HEK293T (cell line): ENCODE results near the gene GABRB1.
"Not testable (repeated sequence)": the region's sequence is repeated elsewhere in the genome, so short reads cannot be mapped to it uniquely, and the experiment has no call there.

Experiments
- CTCF ChIA-PET: fragments of 350-600 bp; formaldehyde crosslinking; extraction: SDS; loops from one replicate; lab custom pipeline; 2021; ENCODE audit warnings: antibody characterized with exemption, inconsistent platforms; lab: Yijun Ruan, JAX
- POLR2A ChIA-PET: fragments of 350-600 bp; formaldehyde crosslinking; extraction: SDS; loops from one replicate; lab custom pipeline; 2020; ENCODE audit warnings: antibody characterized with exemption, inconsistent platforms; lab: Yijun Ruan, JAX
- DNase-seq: peaks from one replicate; pipeline ENCODE4 v3.0.0; 2012; ENCODE audit warnings: mixed read lengths; ENCODE audit errors: extremely low spot score
- ARNT ChIP-seq: fragments of 450-650 bp; IDR thresholded peaks from 2 replicates; pipeline ENCODE4 v1.6.1; 2017; ENCODE audit warnings: mild to moderate bottlenecking
- BHLHE40 ChIP-seq: fragments of 450-650 bp; IDR thresholded peaks from 2 replicates; pipeline ENCODE4 v1.6.1; 2016; ENCODE audit warnings: mild to moderate bottlenecking, moderate library complexity, borderline replicate concordance
- CTBP1 ChIP-seq: fragments of 450-650 bp; IDR thresholded peaks from 2 replicates; pipeline ENCODE4 v1.6.1; 2016; ENCODE audit warnings: borderline replicate concordance
- FOXA1 ChIP-seq: fragments of 450-650 bp; IDR thresholded peaks from 2 replicates; pipeline ENCODE4 v1.6.1; 2016; ENCODE audit warnings: mild to moderate bottlenecking
- FOXK2 ChIP-seq: fragments of 450-650 bp; IDR thresholded peaks from 2 replicates; pipeline ENCODE4 v1.6.1; 2016; ENCODE audit warnings: mild to moderate bottlenecking
- FOXM1 ChIP-seq: fragments of 450-650 bp; IDR thresholded peaks from 2 replicates; pipeline ENCODE4 v1.6.1; 2017; ENCODE audit warnings: mild to moderate bottlenecking, borderline replicate concordance
- HDGF ChIP-seq: fragments of 450-650 bp; IDR thresholded peaks from 2 replicates; pipeline ENCODE4 v1.6.1; 2017; ENCODE audit warnings: antibody characterized with exemption, borderline replicate concordance
- L3MBTL2 ChIP-seq: fragments of 450-650 bp; conservative IDR thresholded peaks from 2 replicates; pipeline ENCODE4 v1.6.1; 2016; ENCODE audit warnings: mild to moderate bottlenecking
- LEF1 ChIP-seq: fragments of 450-650 bp; IDR thresholded peaks from 2 replicates; pipeline ENCODE4 v1.6.1; 2017; ENCODE audit warnings: mild to moderate bottlenecking, borderline replicate concordance
- NFRKB ChIP-seq: fragments of 450-650 bp; IDR thresholded peaks from 2 replicates; pipeline ENCODE4 v1.6.1; 2016; ENCODE audit warnings: mild to moderate bottlenecking, moderate library complexity
- PKNOX1 ChIP-seq: fragments of 450-650 bp; IDR thresholded peaks from 2 replicates; pipeline ENCODE4 v1.6.1; 2016
- SP1 ChIP-seq: fragments of 450-650 bp; IDR thresholded peaks from 2 replicates; pipeline ENCODE4 v1.6.1; 2017
- SUZ12 ChIP-seq: fragments of 450-650 bp; IDR thresholded peaks from 2 replicates; pipeline ENCODE4 v1.6.1; 2016; ENCODE audit warnings: mild to moderate bottlenecking
- TARDBP ChIP-seq: fragments of 450-650 bp; IDR thresholded peaks from 2 replicates; pipeline ENCODE4 v1.6.1; 2016
- ZNF384 ChIP-seq: fragments of 450-650 bp; IDR thresholded peaks from 2 replicates; pipeline ENCODE4 v1.6.1; 2016

The GABRB1 gene

GRCh38 chr4:47373174-47373573 is 341.8 kb downstream of the GABRB1 start:
- no peak for DNase-seq
- TF ChIP-seq ARNT (no peak), PKNOX1 (no peak), NFRKB (no peak), FOXM1 (no peak), FOXK2 (no peak), TARDBP (no peak)
- CTCF ChIA-PET: no interaction called here
- POLR2A ChIA-PET: no interaction called here

GRCh38 chr4:47373709-47374108 is 342.3 kb downstream of the GABRB1 start:
- DNase-seq: no peak
- CTCF ChIA-PET: no interaction called here
- TF ChIP-seq CTBP1: no peak
- no peak for TF ChIP-seq ZNF384
- no peak for TF ChIP-seq NFRKB
- TF ChIP-seq HDGF: no peak
- no peak for TF ChIP-seq SP1
- no peak for TF ChIP-seq PKNOX1
- no peak for TF ChIP-seq FOXK2
- TF ChIP-seq LEF1: no peak
- POLR2A ChIA-PET: no interaction called here

- DNase-seq: no peak
- TF ChIP-seq FOXM1 (no peak), FOXA1 (no peak), L3MBTL2 (no peak), HDGF (no peak), PKNOX1 (peak; percentile 57), SUZ12 (no peak), FOXK2 (no peak), TARDBP (no peak)
- ChIA-PET POLR2A (no interaction called here), CTCF (no interaction called here)
These were observed 343.1 kb downstream of the GABRB1 start for GRCh38 chr4:47374477-47374876.

- DNase-seq, POLR2A ChIA-PET: not testable (repeated sequence)
These were observed 346.7 kb downstream of the GABRB1 start for GRCh38 chr4:47378021-47378530.

GRCh38 chr4:47381172-47381571 is 349.8 kb downstream of the GABRB1 start:
- TF ChIP-seq L3MBTL2 (no peak), BHLHE40 (no peak), HDGF (no peak), ZNF384 (no peak)
- CTCF ChIA-PET: no interaction called here
- POLR2A ChIA-PET: no interaction called here
- no peak for DNase-seq

More at GRCh38 chr4:47378021-47378530, 346.7 kb downstream of the GABRB1 start:
- CTCF ChIA-PET: not testable (repeated sequence)

- CTCF ChIA-PET: interaction anchor here (0.5 to 1.1 kb wide), 5 partner anchors 10 to 619 kb away, joined by 3 to 5 read pairs (median 3); no protein-coding TSS in a partner anchor
- DNase-seq: no peak
- TF ChIP-seq ARNT (no peak), ZNF384 (no peak)
- POLR2A ChIA-PET: interaction anchor here (0.7 kb wide), 1 partner anchor 10 kb away, joined by 3 read pairs; no protein-coding TSS in a partner anchor
These were observed 351.5 kb downstream of the GABRB1 start for GRCh38 chr4:47382846-47383360.

- no peak for TF ChIP-seq SP1
- TF ChIP-seq FOXK2: no peak
- no peak for TF ChIP-seq CTBP1
- TF ChIP-seq L3MBTL2: no peak
- TF ChIP-seq ARNT: no peak
- ChIA-PET POLR2A (no interaction called here), CTCF (interaction anchor here (0.6 to 1.1 kb wide), 4 partner anchors 9 to 558 kb away, joined by 3 to 5 read pairs (median 4); no protein-coding TSS in a partner anchor)
- peak; percentile 9 for DNase-seq
These were observed 352.6 kb downstream of the GABRB1 start for GRCh38 chr4:47383829-47384427.

- no peak for DNase-seq
- TF ChIP-seq ZNF384 (no peak), FOXM1 (no peak), PKNOX1 (no peak), ARNT (no peak), BHLHE40 (no peak), HDGF (no peak), TARDBP (no peak)
- ChIA-PET CTCF (no interaction called here), POLR2A (no interaction called here)
These were observed 354.8 kb downstream of the GABRB1 start for GRCh38 chr4:47386146-47386545.
